ENCODE data around the gene ZDHHC22. TPM values are rescaled to one million over a fixed set of nuclear protein-coding genes. Genes with fewer than 3 reads are reported as not detected.

The ZDHHC22 gene
- total and polyA plus RNA-seq, 2 of the 13 experiments (the other 11 are each of a cell fraction or from before 2014, with no cell fraction given) = not detected

GRCh38 chr14:77088645-77089044 lies 52.9 kb downstream of the ZDHHC22 start:
- ATAC-seq (no peak), DNase-seq (ENCODE audit: low spot score) (no peak), FAIRE-seq (no peak)
- H3K4me1 ChIP-seq (ENCODE audit: insufficient read depth, low read length) = 0 out of 2 replicates have a peak, but pooled peaks cover 14% of the 10 kb centered on the region
- 0 out of 5 replicates have a peak, but pooled peaks cover 0 to 5% of the 10 kb centered on the region in 2 experiments for H3K27me3 ChIP-seq (ENCODE audit: control insufficient read depth in 1 of 2, insufficient read depth in 2 of 2, low read length in 2 of 2)
- H3K79me2 ChIP-seq (ENCODE audit: insufficient read depth, low read length) = no peaks in the 10 kb centered on the region
- no peaks in the 10 kb centered on the region for H3K36me3 ChIP-seq (replicated peaks in 1 of 2; ENCODE audit: control insufficient read depth in 1 of 2, insufficient read depth in 2 of 2, low read length in 2 of 2)
- no peak overlapping the region for H2AFZ ChIP-seq (ENCODE audit: low read length)
- no peak overlapping the region for H3K4me2 ChIP-seq (ENCODE audit: low read depth, low read length)
- intact Hi-C loops (cut with micrococcal nuclease; ENCODE audit: unreplicated experiment) = no loop called here
- H3K9me3 ChIP-seq (ENCODE audit: low read length) = peaks cover 15% of the 10 kb centered on the region
- no peak overlapping the region for H3K9ac ChIP-seq (ENCODE audit: insufficient read depth, low read depth, low read length)
- in situ Hi-C loops (cut with HindIII; ENCODE audit: extremely low pct_ligation_motif_present, low pct_unique_long_range_greater_than_20kb) = no loop called here
- CTCF ChIA-PET (ENCODE audit: low intra/inter-chr PET ratio, low total read pairs) = no interaction called here
- no peak overlapping the region for H3K27ac ChIP-seq (ENCODE audit: extremely low read length, insufficient read depth, low read length)
- 50% methylated on average over 2 of the region's 2 CpGs for WGBS (ENCODE audit: low lambda C conversion rate)
- no peaks in the 10 kb centered on the region for H4K20me1 ChIP-seq (ENCODE audit: insufficient read depth, low read length)
- no peak overlapping the region for H3K4me3 ChIP-seq (replicated peaks in 1 of 3; ENCODE audit: insufficient read depth in 1 of 3, low read depth in 2 of 3, low read length in 3 of 3)
- BruUV-seq (replicated peaks) = no TSS peak
- POLR2A ChIA-PET = no interaction called here
- TF ChIP-seq ZNF10 (CRISPR knock-in tag; IDR thresholded peaks at IDR 0.05; ENCODE audit: borderline replicate concordance, low read depth) = no peak
- no peak for TF ChIP-seq HOXA3 (CRISPR knock-in tag; IDR thresholded peaks at IDR 0.05)
- TF ChIP-seq ZBTB26 (CRISPR knock-in tag; IDR thresholded peaks at IDR 0.05; ENCODE audit: borderline replicate concordance) = no peak
- TF ChIP-seq ZNF556 (CRISPR knock-in tag; IDR thresholded peaks at IDR 0.05; ENCODE audit: borderline replicate concordance) = no peak
- TF ChIP-seq ISX (CRISPR knock-in tag; conservative IDR thresholded peaks at IDR 0.05) = no peak
- no peak for TF ChIP-seq ZNF639 (CRISPR knock-in tag; conservative IDR thresholded peaks at IDR 0.05)
- no peak for TF ChIP-seq ZNF609 (CRISPR knock-in tag; IDR thresholded peaks at IDR 0.05; ENCODE audit: borderline replicate concordance)
- TF ChIP-seq NR2F6 (IDR thresholded peaks at IDR 0.05) = no peak
- no peak for TF ChIP-seq NR2F6 (CRISPR knock-in tag; IDR thresholded peaks at IDR 0.05)
- TF ChIP-seq, protein P1, sequence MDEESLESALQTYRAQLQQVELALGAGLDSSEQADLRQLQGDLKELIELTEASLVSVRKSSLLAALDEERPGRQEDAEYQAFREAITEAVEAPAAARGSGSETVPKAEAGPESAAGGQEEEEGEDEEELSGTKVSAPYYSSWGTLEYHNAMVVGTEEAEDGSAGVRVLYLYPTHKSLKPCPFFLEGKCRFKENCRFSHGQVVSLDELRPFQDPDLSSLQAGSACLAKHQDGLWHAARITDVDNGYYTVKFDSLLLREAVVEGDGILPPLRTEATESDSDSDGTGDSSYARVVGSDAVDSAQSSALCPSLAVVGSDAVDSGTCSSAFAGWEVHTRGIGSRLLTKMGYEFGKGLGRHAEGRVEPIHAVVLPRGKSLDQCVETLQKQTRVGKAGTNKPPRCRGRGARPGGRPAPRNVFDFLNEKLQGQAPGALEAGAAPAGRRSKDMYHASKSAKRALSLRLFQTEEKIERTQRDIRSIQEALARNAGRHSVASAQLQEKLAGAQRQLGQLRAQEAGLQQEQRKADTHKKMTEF (CRISPR knock-in tag; IDR thresholded peaks at IDR 0.05) = no peak
- TF ChIP-seq TOE1 (CRISPR knock-in tag; IDR thresholded peaks at IDR 0.05) = no peak
- no peak for TF ChIP-seq ZNF891 (CRISPR knock-in tag; IDR thresholded peaks at IDR 0.05)
- no peak for TF ChIP-seq NAIF1 (CRISPR knock-in tag; IDR thresholded peaks at IDR 0.05; ENCODE audit: borderline replicate concordance)
- TF ChIP-seq ZNF180 (CRISPR knock-in tag; IDR thresholded peaks at IDR 0.05; ENCODE audit: borderline replicate concordance, low read depth) = no peak
- TF ChIP-seq SALL1 (CRISPR knock-in tag; IDR thresholded peaks at IDR 0.05) = no peak
- no peak for TF ChIP-seq POLR2AphosphoS2 (IDR thresholded peaks at IDR 0.05; ENCODE audit: low read depth, low read length)
- TF ChIP-seq PCBP1 (IDR thresholded peaks at IDR 0.05; ENCODE audit: borderline replicate concordance, low read depth, low read length) = no peak
- no peak for TF ChIP-seq RARA (CRISPR knock-in tag; IDR thresholded peaks at IDR 0.05)
- no peak for TF ChIP-seq NFIC (IDR thresholded peaks at IDR 0.05; ENCODE audit: low read length)

Data from HepG2 (cell line).